IMR-90 (cell line): Measurements from ENCODE around the gene TFAP2A. TPM values are rescaled to one million over a fixed set of nuclear protein-coding genes. Genes with fewer than 3 reads are reported as not detected.

Source experiments
- ATAC-seq: fragments of 200-7000 bp; cut with Tn5 transposase; 2 replicates; pipeline ENCODE4 v1.9.1; 2020; ENCODE audit warnings: low read depth, mild to moderate bottlenecking, moderate library complexity
- BruUV-seq: library from RNA; stranded (reverse); fragments of 400-500 nt; replicated peaks from 2 replicates; lab custom pipeline; 2021; lab: Mats Ljungman, UMichigan
- CTCF ChIA-PET: fragments of 300-600 bp; formaldehyde crosslinking; extraction: SDS; loops from one replicate; lab custom pipeline; 2021; ENCODE audit warnings: antibody characterized with exemption; lab: Yijun Ruan, JAX
- POLR2A ChIA-PET: fragments of 300-600 bp; sonication (Branson Sonifier 250); formaldehyde crosslinking; loops from one replicate; lab custom pipeline; 2022; ENCODE audit warnings: antibody characterized with exemption; ENCODE audit not compliant: unreplicated experiment; lab: Charles Lee
- DNase-seq: peaks from one replicate; pipeline ENCODE4 v3.0.0; 2013
- H2AFZ ChIP-seq: replicated peaks from 2 replicates; pipeline ENCODE3; 2013; ENCODE audit warnings: low read length, mild to moderate bottlenecking; ENCODE audit not compliant: poor library complexity
- H2AK5ac ChIP-seq: 2 replicates; pipeline ENCODE4 v1.6.1; 2013; ENCODE audit warnings: low read depth, low read length, inconsistent platforms
- H2AK9ac ChIP-seq: replicated peaks from 2 replicates; pipeline ENCODE3; 2013; ENCODE audit warnings: mild to moderate bottlenecking, low read depth, low read length, moderate library complexity; ENCODE audit not compliant: poor library complexity
- H2BK120ac ChIP-seq: 2 replicates; pipeline ENCODE4 v1.6.1; 2013; ENCODE audit warnings: low read depth, low read length, inconsistent platforms
- H2BK15ac ChIP-seq: 3 replicates; pipeline ENCODE4 v1.6.1; 2013; ENCODE audit warnings: low read depth, low read length, inconsistent platforms
- H2BK20ac ChIP-seq: 2 replicates; pipeline ENCODE4 v1.6.1; 2013; ENCODE audit warnings: low read depth, mild to moderate bottlenecking, inconsistent platforms, low read length, moderate library complexity
- H2BK5ac ChIP-seq: 2 replicates; pipeline ENCODE4 v1.6.1; 2013; ENCODE audit warnings: mild to moderate bottlenecking, low read depth, low read length, inconsistent platforms; ENCODE audit not compliant: poor library complexity, severe bottlenecking
- H3K14ac ChIP-seq: replicated peaks from 2 replicates; pipeline ENCODE4 v1.6.1; 2013; ENCODE audit warnings: low read depth, low read length, inconsistent platforms
- H3K18ac ChIP-seq: 2 replicates; pipeline ENCODE4 v1.6.1; 2013; ENCODE audit warnings: low read depth, low read length, control low read depth
- H3K23ac ChIP-seq: 2 replicates; pipeline ENCODE4 v1.6.1; 2013; ENCODE audit warnings: low read depth, low read length, inconsistent platforms
- H3K27ac ChIP-seq: 2 replicates; pipeline ENCODE4 v1.5.1; 2013; ENCODE audit warnings: mild to moderate bottlenecking, control low read depth, low read length; ENCODE audit not compliant: insufficient read depth
- H3K27me3 ChIP-seq: 2 replicates; pipeline ENCODE4 v1.6.1; 2013; ENCODE audit warnings: low read length; ENCODE audit not compliant: control insufficient read depth, insufficient read depth
- H3K36me3 ChIP-seq: 2 replicates; pipeline ENCODE4 v1.6.1; 2013; ENCODE audit warnings: low read length, mixed read lengths; ENCODE audit not compliant: control insufficient read depth, insufficient read depth
- H3K4ac ChIP-seq: 2 replicates; pipeline ENCODE4 v1.6.1; 2013; ENCODE audit warnings: low read depth, low read length, inconsistent platforms
- H3K4me1 ChIP-seq: 2 replicates; pipeline ENCODE4 v1.6.1; 2013; ENCODE audit warnings: low read length, mixed read lengths; ENCODE audit not compliant: control insufficient read depth, insufficient read depth
- H3K4me2 ChIP-seq: 2 replicates; pipeline ENCODE4 v1.6.1; 2013; ENCODE audit warnings: low read depth, mild to moderate bottlenecking, control low read depth, low read length, moderate library complexity
- H3K4me3 ChIP-seq: 2 replicates; pipeline ENCODE4 v1.5.1; 2013; ENCODE audit warnings: low read depth, mild to moderate bottlenecking, control low read depth, low read length, moderate library complexity; ENCODE audit not compliant: insufficient read depth
- H3K56ac ChIP-seq: 2 replicates; pipeline ENCODE4 v1.6.1; 2013; ENCODE audit warnings: low read length, inconsistent platforms; ENCODE audit not compliant: insufficient read depth; ENCODE audit errors: extremely low read depth
- H3K79me1 ChIP-seq, 2 experiments: 2 replicates each; pipeline ENCODE4 v1.6.1; 2013; ENCODE audit warnings: low read length in 2 of 2, inconsistent platforms in 1 of 2, low read depth in 1 of 2
- H3K9ac ChIP-seq: 2 replicates; pipeline ENCODE4 v1.6.1; 2013; ENCODE audit warnings: low read depth, low read length, control low read depth
- H3K9me1 ChIP-seq: 2 replicates; pipeline ENCODE4 v1.6.1; 2013; ENCODE audit warnings: low read length, inconsistent platforms; ENCODE audit not compliant: insufficient read depth
- H3K9me3 ChIP-seq: 2 replicates; pipeline ENCODE4 v1.6.1; 2013; ENCODE audit warnings: low read length; ENCODE audit not compliant: control insufficient read depth, insufficient read depth
- H4K20me1 ChIP-seq: 2 replicates; pipeline ENCODE4 v1.6.1; 2013; ENCODE audit warnings: low read length, inconsistent platforms; ENCODE audit not compliant: insufficient read depth
- H4K5ac ChIP-seq: 2 replicates; pipeline ENCODE4 v1.6.1; 2013; ENCODE audit warnings: mild to moderate bottlenecking, low read depth, low read length, control low read depth
- H4K8ac ChIP-seq, 2 experiments: 2 replicates each; pipeline ENCODE4 v1.6.1; 2013; ENCODE audit warnings: low read depth in 2 of 2, low read length in 2 of 2, control low read depth in 1 of 2, inconsistent platforms in 1 of 2
- H4K91ac ChIP-seq: 2 replicates; pipeline ENCODE4 v1.6.1; 2013; ENCODE audit warnings: low read depth, low read length, inconsistent platforms; ENCODE audit not compliant: insufficient read depth
- FOS ChIP-seq: fragments of 150-350 bp; IDR thresholded peaks from 2 replicates; pipeline ENCODE4 v1.6.1; 2016; ENCODE audit warnings: low read depth, low read length
- WGBS, 2 experiments: methylation state at CpG; one replicate each; pipeline versions ENCODE4 v1.1.5 to v1.1.7; 2013; ENCODE audit warnings: missing lambda C conversion rate in 2 of 2; ENCODE audit not compliant: insufficient read length in 1 of 2; ENCODE audit errors: extremely low coverage in 2 of 2; 5-methylcytosine and 5-hydroxymethylcytosine counted together
- dilution Hi-C: fragments of 300-500 bp; cut with HindIII; formaldehyde crosslinking; loops from one replicate; pipeline ENCODE4 v1.14.3; 2018; ENCODE audit warnings: low sequenced_read_pairs; ENCODE audit not compliant: unreplicated experiment
- in situ Hi-C: fragments of 300-500 bp; cut with MboI; formaldehyde crosslinking; loops from 3 replicates; pipeline ENCODE4 v1.14.3; 2019; ENCODE audit warnings: low sequenced_read_pairs, inconsistent platforms, mixed read lengths
- intact Hi-C: fragments of 100-400 bp; cut with micrococcal nuclease; formaldehyde crosslinking; loops from 2 replicates; pipeline ENCODE4 v1.10.0; 2022
- polyA plus RNA-seq, 3 experiments: library from polyadenylated mRNA; depleted of rRNA; stranded (reverse); fragments of >200 nt; gene quantifications; 2 replicates each; pipeline ENCODE4 v1.2.3, GENCODE V29; 2012; ENCODE audit warnings: low replicate concordance in 1 of 3
- total RNA-seq: library from RNA; depleted of rRNA; stranded (reverse); fragments of >200 nt; gene quantifications from 2 replicates; pipeline ENCODE4 v1.2.3, GENCODE V29; 2012
- TF ChIP-seq, protein P1 (sequence below): conservative IDR thresholded peaks from 2 replicates; pipeline ENCODE4 v1.5.1; 2012; ENCODE audit warnings: mild to moderate bottlenecking, low read depth, low read length, improper control_type of control experiment
- TF ChIP-seq, protein P2 (sequence below): fragments of 150-350 bp; IDR thresholded peaks from 2 replicates; pipeline ENCODE4 v1.6.1; 2016; ENCODE audit warnings: low read depth, mild to moderate bottlenecking, low read length, moderate library complexity, borderline replicate concordance

TFAP2A gene
- total and polyA plus RNA-seq, 2 of the 4 experiments (the other 2 are of a cell fraction) = 0.72 to 7.1 TPM

DNA sequence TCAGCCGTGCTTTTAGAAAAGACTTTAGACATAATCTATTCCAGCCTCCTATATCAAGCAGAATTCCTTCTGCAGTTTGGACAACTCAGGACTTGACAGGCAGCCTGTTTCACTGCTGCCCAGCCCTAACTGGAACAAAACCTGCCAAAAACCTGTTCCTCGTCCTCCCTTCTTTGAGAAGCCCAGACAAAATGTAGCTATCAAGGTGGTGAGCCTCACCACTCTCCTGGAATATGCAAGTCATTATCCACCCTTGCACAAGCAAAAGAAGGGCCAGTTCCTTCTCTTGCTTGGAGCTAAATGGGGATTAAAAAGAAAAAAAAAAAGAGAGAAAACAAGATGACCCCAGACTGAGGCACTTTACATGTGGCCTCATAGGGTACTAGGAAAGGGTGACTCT is 64.2 kb downstream of the TFAP2A start:
- H2BK20ac ChIP-seq = no peak overlapping the region
- POLR2A ChIA-PET = no interaction called here
- no peak overlapping the region for H2AFZ ChIP-seq
- H3K4ac ChIP-seq = no peak overlapping the region
- in situ Hi-C loops (no loop called here), intact Hi-C loops (no loop called here), dilution Hi-C loops (no loop called here)
- H3K27me3 ChIP-seq = no peaks in the 10 kb centered on the region
- ATAC-seq (no peak), DNase-seq (no peak)
- H3K18ac ChIP-seq = no peak overlapping the region
- H4K91ac ChIP-seq = no peak overlapping the region
- BruUV-seq = no TSS peak
- H4K20me1 ChIP-seq = no peaks in the 10 kb centered on the region
- H3K27ac ChIP-seq = no peak overlapping the region
- H2AK5ac ChIP-seq = no peak overlapping the region
- H3K9me1 ChIP-seq = no peaks in the 10 kb centered on the region
- H3K4me2 ChIP-seq = no peak overlapping the region
- no peak overlapping the region for H2AK9ac ChIP-seq
- TF ChIP-seq, protein P1, sequence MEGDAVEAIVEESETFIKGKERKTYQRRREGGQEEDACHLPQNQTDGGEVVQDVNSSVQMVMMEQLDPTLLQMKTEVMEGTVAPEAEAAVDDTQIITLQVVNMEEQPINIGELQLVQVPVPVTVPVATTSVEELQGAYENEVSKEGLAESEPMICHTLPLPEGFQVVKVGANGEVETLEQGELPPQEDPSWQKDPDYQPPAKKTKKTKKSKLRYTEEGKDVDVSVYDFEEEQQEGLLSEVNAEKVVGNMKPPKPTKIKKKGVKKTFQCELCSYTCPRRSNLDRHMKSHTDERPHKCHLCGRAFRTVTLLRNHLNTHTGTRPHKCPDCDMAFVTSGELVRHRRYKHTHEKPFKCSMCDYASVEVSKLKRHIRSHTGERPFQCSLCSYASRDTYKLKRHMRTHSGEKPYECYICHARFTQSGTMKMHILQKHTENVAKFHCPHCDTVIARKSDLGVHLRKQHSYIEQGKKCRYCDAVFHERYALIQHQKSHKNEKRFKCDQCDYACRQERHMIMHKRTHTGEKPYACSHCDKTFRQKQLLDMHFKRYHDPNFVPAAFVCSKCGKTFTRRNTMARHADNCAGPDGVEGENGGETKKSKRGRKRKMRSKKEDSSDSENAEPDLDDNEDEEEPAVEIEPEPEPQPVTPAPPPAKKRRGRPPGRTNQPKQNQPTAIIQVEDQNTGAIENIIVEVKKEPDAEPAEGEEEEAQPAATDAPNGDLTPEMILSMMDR = no peak
- TF ChIP-seq FOS = no peak
- TF ChIP-seq, protein P2, sequence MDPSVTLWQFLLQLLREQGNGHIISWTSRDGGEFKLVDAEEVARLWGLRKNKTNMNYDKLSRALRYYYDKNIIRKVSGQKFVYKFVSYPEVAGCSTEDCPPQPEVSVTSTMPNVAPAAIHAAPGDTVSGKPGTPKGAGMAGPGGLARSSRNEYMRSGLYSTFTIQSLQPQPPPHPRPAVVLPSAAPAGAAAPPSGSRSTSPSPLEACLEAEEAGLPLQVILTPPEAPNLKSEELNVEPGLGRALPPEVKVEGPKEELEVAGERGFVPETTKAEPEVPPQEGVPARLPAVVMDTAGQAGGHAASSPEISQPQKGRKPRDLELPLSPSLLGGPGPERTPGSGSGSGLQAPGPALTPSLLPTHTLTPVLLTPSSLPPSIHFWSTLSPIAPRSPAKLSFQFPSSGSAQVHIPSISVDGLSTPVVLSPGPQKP = no peak
- no peak overlapping the region for H2BK15ac ChIP-seq
- no peak overlapping the region for H2BK5ac ChIP-seq
- H4K5ac ChIP-seq = no peak overlapping the region
- no peak overlapping the region for H2BK120ac ChIP-seq
- WGBS, 2 experiments = 83% methylated on average over 1 of the region's 2 CpGs; no CpG with 5 or more reads in 1 of the 2 experiments
- CTCF ChIA-PET = no interaction called here
- no peak overlapping the region for H3K9ac ChIP-seq
- no peak overlapping the region for H3K4me3 ChIP-seq
- no peak overlapping the region for H3K56ac ChIP-seq
- no peak overlapping the region for H4K8ac ChIP-seq
- H3K9me3 ChIP-seq = peaks cover 18% of the 10 kb centered on the region
- no peaks in the 10 kb centered on the region for H3K36me3 ChIP-seq
- no peak overlapping the region for H3K14ac ChIP-seq
- no peaks in the 10 kb centered on the region for H3K4me1 ChIP-seq
- no peaks in the 10 kb centered on the region for H3K79me1 ChIP-seq
- no peak overlapping the region for H3K23ac ChIP-seq
